HepG2 (cell line): ENCODE results near the gene SYTL3. TPM values are rescaled to one million over a fixed set of nuclear protein-coding genes. Genes with fewer than 3 reads are reported as not detected.

Experiments used
- CENPX ChIP-seq: sonication (generic); formaldehyde crosslinking; IDR thresholded peaks from 2 replicates; pipeline ENCODE4 v1.9.0; 2021; ENCODE audit warnings: mild to moderate bottlenecking, missing genetic modification reagents, moderate library complexity
- MED1 ChIP-seq: sonication (generic); formaldehyde crosslinking; IDR thresholded peaks from 2 replicates; pipeline ENCODE4 v1.4.0; 2020; ENCODE audit warnings: missing genetic modification reagents
- NCOA5 ChIP-seq: sonication (generic); formaldehyde crosslinking; IDR thresholded peaks from 2 replicates; pipeline ENCODE4 v1.4.0; 2020; ENCODE audit warnings: missing genetic modification reagents
- PAX8 ChIP-seq: sonication (generic); formaldehyde crosslinking; IDR thresholded peaks from 2 replicates; pipeline ENCODE4 v1.8.0; 2022; ENCODE audit warnings: mild to moderate bottlenecking, missing genetic modification reagents, borderline replicate concordance
- ZBTB7A ChIP-seq: sonication (generic); formaldehyde crosslinking; IDR thresholded peaks from 2 replicates; pipeline ENCODE4 v1.8.0; 2022; ENCODE audit warnings: mild to moderate bottlenecking, missing genetic modification reagents
- ZNF296 ChIP-seq: sonication (generic); formaldehyde crosslinking; conservative IDR thresholded peaks from 2 replicates; pipeline ENCODE4 v1.5.0; 2020; ENCODE audit warnings: mild to moderate bottlenecking, missing genetic modification reagents
- ZNF326 ChIP-seq: sonication (generic); formaldehyde crosslinking; IDR thresholded peaks from 2 replicates; pipeline ENCODE4 v1.4.0; 2020; ENCODE audit warnings: missing genetic modification reagents, borderline replicate concordance
- ZNF34 ChIP-seq: sonication (generic); formaldehyde crosslinking; IDR thresholded peaks from 2 replicates; pipeline ENCODE4 v1.4.0; 2020; ENCODE audit warnings: mild to moderate bottlenecking, missing genetic modification reagents, borderline replicate concordance
- ZNF343 ChIP-seq: sonication (generic); formaldehyde crosslinking; IDR thresholded peaks from 2 replicates; pipeline ENCODE4 v1.4.0; 2020; ENCODE audit warnings: mild to moderate bottlenecking, missing genetic modification reagents
- ZNF709 ChIP-seq: sonication (generic); formaldehyde crosslinking; IDR thresholded peaks from 2 replicates; pipeline ENCODE4 v1.5.0; 2020; ENCODE audit warnings: mild to moderate bottlenecking, missing genetic modification reagents
- ZSCAN20 ChIP-seq: sonication (generic); formaldehyde crosslinking; IDR thresholded peaks from 2 replicates; pipeline ENCODE4 v1.4.0; 2020; ENCODE audit warnings: missing genetic modification reagents, mild to moderate bottlenecking, borderline replicate concordance
- polyA plus RNA-seq, 8 experiments: library from polyadenylated mRNA; depleted of rRNA in 3 of 8; stranded (reverse) in 7 of 8; unstranded in 1 of 8; fragments of >200 nt; fragmentation: Illumina TruSeq in 4 of 8; extraction: Trizol in 4 of 8; gene quantifications; 2 replicates each; pipeline versions ENCODE4 v1.2.1 to v1.2.3, GENCODE V29; 2011 to 2016; ENCODE audit warnings: low read depth in 4 of 8, missing spikeins in 1 of 8, mixed read lengths in 1 of 8; ENCODE audit not compliant: insufficient read depth in 1 of 8
- total RNA-seq, 5 experiments: library from RNA; depleted of rRNA; stranded (reverse); fragments of >200 nt; fragmentation: Illumina TruSeq; extraction: Trizol; gene quantifications; 2 replicates each; pipeline ENCODE4 v1.2.3, GENCODE V29; 2016; ENCODE audit warnings: low read depth in 1 of 5
- TF ChIP-seq, protein P1 (sequence below): sonication (generic); formaldehyde crosslinking; IDR thresholded peaks from 2 replicates; pipeline ENCODE4 v1.4.0; 2020; ENCODE audit warnings: missing genetic modification reagents
- TF ChIP-seq, protein P2 (sequence below): sonication (generic); formaldehyde crosslinking; IDR thresholded peaks from 2 replicates; pipeline ENCODE4 v1.5.0; 2020; ENCODE audit warnings: mild to moderate bottlenecking, missing genetic modification reagents, borderline replicate concordance
- TF ChIP-seq, protein P3 (sequence below): sonication (generic); formaldehyde crosslinking; IDR thresholded peaks from 2 replicates; pipeline ENCODE4 v1.9.0; 2022; ENCODE audit warnings: low read depth, missing genetic modification reagents
- TF ChIP-seq, protein P4 (sequence below): sonication (generic); formaldehyde crosslinking; IDR thresholded peaks from 2 replicates; pipeline ENCODE4 v1.8.0; 2022; ENCODE audit warnings: missing genetic modification reagents, mild to moderate bottlenecking, moderate library complexity, borderline replicate concordance

SYTL3 gene
- total and polyA plus RNA-seq, 2 of the 13 experiments (the other 11 are each of a cell fraction or from before 2014, with no cell fraction given), result 0.11 to 0.28 TPM

DNA sequence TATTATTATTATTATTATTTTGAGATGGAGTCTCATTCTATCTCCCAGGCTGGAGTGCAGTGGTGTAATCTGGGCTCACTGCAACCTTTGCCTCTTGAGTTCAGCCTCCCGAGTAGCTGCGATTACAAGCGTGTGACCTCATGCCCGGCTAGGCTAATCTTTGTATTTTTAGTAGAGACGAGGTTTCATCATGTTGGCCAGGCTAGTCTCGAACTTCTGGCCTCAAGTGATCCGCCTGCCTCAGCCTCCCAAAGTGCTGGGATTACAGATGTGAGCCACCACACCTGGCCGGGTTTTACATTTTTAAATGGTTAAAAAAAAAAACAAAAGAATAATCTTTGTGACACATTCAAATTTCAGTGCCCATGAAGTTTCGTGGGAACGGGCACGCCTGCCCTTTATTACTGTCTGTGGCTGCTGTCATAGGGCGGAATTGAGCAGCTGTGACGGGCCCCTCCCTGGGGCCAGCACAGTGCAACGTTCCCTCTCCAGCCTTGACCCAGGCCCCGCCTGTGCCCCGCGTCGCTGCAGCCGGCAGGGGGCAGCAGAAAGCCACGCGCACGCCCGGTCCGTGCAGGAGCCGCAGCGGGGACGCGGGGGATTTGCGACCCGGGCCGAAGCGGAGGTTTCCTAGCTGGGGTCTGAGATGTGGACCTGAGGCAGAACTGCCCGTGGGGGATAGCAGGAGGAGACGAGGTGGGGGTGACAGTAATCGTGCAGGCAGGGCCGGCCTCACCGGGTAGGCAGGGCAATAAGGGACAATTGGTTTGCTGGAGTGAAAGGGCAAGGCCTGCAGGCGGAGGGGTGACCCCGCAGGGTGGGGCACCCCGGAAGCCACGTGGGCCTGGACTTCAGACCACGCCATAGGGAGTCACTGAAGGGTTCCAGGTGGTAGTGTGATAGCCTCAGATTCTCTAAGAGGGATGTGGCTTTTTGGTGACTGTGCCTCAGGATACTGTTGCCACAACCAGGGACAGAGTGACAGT, 54.3 kb downstream of the SYTL3 start (continued):
- TF ChIP-seq, protein P1, sequence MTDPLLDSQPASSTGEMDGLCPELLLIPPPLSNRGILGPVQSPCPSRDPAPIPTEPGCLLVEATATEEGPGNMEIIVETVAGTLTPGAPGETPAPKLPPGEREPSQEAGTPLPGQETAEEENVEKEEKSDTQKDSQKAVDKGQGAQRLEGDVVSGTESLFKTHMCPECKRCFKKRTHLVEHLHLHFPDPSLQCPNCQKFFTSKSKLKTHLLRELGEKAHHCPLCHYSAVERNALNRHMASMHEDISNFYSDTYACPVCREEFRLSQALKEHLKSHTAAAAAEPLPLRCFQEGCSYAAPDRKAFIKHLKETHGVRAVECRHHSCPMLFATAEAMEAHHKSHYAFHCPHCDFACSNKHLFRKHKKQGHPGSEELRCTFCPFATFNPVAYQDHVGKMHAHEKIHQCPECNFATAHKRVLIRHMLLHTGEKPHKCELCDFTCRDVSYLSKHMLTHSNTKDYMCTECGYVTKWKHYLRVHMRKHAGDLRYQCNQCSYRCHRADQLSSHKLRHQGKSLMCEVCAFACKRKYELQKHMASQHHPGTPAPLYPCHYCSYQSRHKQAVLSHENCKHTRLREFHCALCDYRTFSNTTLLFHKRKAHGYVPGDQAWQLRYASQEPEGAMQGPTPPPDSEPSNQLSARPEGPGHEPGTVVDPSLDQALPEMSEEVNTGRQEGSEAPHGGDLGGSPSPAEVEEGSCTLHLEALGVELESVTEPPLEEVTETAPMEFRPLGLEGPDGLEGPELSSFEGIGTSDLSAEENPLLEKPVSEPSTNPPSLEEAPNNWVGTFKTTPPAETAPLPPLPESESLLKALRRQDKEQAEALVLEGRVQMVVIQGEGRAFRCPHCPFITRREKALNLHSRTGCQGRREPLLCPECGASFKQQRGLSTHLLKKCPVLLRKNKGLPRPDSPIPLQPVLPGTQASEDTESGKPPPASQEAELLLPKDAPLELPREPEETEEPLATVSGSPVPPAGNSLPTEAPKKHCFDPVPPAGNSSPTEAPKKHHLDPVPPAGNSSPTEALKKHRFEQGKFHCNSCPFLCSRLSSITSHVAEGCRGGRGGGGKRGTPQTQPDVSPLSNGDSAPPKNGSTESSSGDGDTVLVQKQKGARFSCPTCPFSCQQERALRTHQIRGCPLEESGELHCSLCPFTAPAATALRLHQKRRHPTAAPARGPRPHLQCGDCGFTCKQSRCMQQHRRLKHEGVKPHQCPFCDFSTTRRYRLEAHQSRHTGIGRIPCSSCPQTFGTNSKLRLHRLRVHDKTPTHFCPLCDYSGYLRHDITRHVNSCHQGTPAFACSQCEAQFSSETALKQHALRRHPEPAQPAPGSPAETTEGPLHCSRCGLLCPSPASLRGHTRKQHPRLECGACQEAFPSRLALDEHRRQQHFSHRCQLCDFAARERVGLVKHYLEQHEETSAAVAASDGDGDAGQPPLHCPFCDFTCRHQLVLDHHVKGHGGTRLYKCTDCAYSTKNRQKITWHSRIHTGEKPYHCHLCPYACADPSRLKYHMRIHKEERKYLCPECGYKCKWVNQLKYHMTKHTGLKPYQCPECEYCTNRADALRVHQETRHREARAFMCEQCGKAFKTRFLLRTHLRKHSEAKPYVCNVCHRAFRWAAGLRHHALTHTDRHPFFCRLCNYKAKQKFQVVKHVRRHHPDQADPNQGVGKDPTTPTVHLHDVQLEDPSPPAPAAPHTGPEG (CRISPR knock-in tag), result peak; percentile 52; the same call in 1 of the 2 replicates
- TF ChIP-seq ZNF296 (CRISPR knock-in tag), result no peak
- no peak for TF ChIP-seq NCOA5
- peak; percentile 96 for TF ChIP-seq ZBTB7A (CRISPR knock-in tag)
- TF ChIP-seq PAX8 (CRISPR knock-in tag), result 0 out of 2 replicates have a peak, but pooled peaks have one; percentile 74
- no peak for TF ChIP-seq ZNF326 (CRISPR knock-in tag)
- TF ChIP-seq CENPX, result no peak
- TF ChIP-seq ZSCAN20 (CRISPR knock-in tag), result 0 out of 2 replicates have a peak, but pooled peaks have one; percentile 93
- TF ChIP-seq ZNF34 (CRISPR knock-in tag), result peak; percentile 93
- TF ChIP-seq MED1 (CRISPR knock-in tag), result peak; percentile 76
- TF ChIP-seq, protein P2, sequence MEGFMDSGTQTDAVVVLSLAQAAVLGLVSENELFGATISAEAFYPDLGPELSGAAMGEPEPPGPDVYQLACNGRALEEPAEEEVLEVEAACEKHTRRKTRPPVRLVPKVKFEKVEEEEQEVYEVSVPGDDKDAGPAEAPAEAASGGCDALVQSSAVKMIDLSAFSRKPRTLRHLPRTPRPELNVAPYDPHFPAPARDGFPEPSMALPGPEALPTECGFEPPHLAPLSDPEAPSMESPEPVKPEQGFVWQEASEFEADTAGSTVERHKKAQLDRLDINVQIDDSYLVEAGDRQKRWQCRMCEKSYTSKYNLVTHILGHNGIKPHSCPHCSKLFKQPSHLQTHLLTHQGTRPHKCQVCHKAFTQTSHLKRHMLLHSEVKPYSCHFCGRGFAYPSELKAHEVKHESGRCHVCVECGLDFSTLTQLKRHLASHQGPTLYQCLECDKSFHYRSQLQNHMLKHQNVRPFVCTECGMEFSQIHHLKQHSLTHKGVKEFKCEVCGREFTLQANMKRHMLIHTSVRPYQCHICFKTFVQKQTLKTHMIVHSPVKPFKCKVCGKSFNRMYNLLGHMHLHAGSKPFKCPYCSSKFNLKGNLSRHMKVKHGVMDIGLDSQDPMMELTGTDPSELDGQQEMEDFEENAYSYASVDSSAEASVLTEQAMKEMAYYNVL, result peak; percentile 81; the same call in 1 of the 2 replicates
- TF ChIP-seq, protein P3, sequence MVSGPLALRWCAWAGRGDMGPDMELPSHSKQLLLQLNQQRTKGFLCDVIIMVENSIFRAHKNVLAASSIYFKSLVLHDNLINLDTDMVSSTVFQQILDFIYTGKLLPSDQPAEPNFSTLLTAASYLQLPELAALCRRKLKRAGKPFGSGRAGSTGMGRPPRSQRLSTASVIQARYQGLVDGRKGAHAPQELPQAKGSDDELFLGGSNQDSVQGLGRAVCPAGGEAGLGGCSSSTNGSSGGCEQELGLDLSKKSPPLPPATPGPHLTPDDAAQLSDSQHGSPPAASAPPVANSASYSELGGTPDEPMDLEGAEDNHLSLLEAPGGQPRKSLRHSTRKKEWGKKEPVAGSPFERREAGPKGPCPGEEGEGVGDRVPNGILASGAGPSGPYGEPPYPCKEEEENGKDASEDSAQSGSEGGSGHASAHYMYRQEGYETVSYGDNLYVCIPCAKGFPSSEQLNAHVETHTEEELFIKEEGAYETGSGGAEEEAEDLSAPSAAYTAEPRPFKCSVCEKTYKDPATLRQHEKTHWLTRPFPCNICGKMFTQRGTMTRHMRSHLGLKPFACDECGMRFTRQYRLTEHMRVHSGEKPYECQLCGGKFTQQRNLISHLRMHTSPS (CRISPR knock-in tag), result peak; percentile 74; the same call in 1 of the 2 replicates
- peak; percentile 89 for TF ChIP-seq ZNF343
- peak; percentile 44; the same call in 1 of the 2 replicates for TF ChIP-seq ZNF709
- TF ChIP-seq, protein P4, sequence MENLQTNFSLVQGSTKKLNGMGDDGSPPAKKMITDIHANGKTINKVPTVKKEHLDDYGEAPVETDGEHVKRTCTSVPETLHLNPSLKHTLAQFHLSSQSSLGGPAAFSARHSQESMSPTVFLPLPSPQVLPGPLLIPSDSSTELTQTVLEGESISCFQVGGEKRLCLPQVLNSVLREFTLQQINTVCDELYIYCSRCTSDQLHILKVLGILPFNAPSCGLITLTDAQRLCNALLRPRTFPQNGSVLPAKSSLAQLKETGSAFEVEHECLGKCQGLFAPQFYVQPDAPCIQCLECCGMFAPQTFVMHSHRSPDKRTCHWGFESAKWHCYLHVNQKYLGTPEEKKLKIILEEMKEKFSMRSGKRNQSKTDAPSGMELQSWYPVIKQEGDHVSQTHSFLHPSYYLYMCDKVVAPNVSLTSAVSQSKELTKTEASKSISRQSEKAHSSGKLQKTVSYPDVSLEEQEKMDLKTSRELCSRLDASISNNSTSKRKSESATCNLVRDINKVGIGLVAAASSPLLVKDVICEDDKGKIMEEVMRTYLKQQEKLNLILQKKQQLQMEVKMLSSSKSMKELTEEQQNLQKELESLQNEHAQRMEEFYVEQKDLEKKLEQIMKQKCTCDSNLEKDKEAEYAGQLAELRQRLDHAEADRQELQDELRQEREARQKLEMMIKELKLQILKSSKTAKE (CRISPR knock-in tag), result no peak
